Ishikawa (cell line): ENCODE results near the gene SH3YL1.

ENCODE experiments used
- CEBPB ChIP-seq: IDR thresholded peaks from 2 replicates; pipeline ENCODE4 v1.6.1; 2012
- CREB1 ChIP-seq: IDR thresholded peaks from 2 replicates; pipeline ENCODE4 v1.6.1; 2012; ENCODE audit warnings: low read depth
- EGR1 ChIP-seq: IDR thresholded peaks from 2 replicates; pipeline ENCODE4 v1.6.1; 2012
- EP300 ChIP-seq: IDR thresholded peaks from 2 replicates; pipeline ENCODE4 v1.6.1; 2012; ENCODE audit warnings: borderline replicate concordance
- FOXM1 ChIP-seq: IDR thresholded peaks from 2 replicates; pipeline ENCODE4 v1.6.1; 2012; ENCODE audit warnings: low read depth, borderline replicate concordance
- NFIC ChIP-seq: IDR thresholded peaks from 2 replicates; pipeline ENCODE4 v1.6.1; 2012
- RAD21 ChIP-seq: IDR thresholded peaks from 2 replicates; pipeline ENCODE4 v1.6.1; 2012; ENCODE audit warnings: low read depth
- TAF1 ChIP-seq: IDR thresholded peaks from 2 replicates; pipeline ENCODE4 v1.6.1; 2012; ENCODE audit warnings: low read depth, mild to moderate bottlenecking
- TCF12 ChIP-seq: IDR thresholded peaks from 2 replicates; pipeline ENCODE4 v1.6.1; 2012; ENCODE audit warnings: low read depth
- TEAD4 ChIP-seq: IDR thresholded peaks from 2 replicates; pipeline ENCODE4 v1.6.1; 2012
- YY1 ChIP-seq: IDR thresholded peaks from 2 replicates; pipeline ENCODE4 v1.6.1; 2012; ENCODE audit warnings: low read depth
- ZBTB7A ChIP-seq: IDR thresholded peaks from 2 replicates; pipeline ENCODE4 v1.6.1; 2012; ENCODE audit warnings: low read depth
- TF ChIP-seq, protein P1 (sequence below): IDR thresholded peaks from 2 replicates; pipeline ENCODE4 v1.6.1; 2012
- TF ChIP-seq, protein P2 (sequence below): IDR thresholded peaks from 2 replicates; pipeline ENCODE4 v1.6.1; 2012
- TF ChIP-seq, protein P3 (sequence below): IDR thresholded peaks from 2 replicates; pipeline ENCODE4 v1.6.1; 2012; ENCODE audit warnings: low read depth, mild to moderate bottlenecking

SH3YL1 gene

DNA sequence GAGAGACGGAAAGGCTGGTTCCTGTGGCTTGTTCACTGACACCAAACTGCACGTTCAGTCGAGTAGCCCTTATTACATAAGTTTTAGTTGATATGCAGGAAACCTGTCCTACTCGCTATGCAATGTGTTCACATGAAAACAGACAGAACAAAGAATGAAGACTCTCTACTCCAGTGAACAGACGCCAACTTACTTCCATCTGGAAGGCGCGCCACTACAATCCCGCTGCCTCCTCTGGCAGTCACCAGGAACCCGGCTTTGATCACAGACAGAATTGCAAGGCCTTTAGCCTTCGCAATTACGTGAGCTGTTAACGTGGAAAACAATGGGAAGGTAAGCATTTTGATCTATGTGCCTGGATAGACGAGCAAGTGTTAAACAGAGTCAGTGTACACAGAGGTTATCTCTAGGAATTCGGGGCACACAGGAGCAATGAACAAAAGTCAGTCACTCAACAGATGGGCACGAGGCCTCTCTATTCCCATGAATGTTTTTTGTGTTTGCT is 14.2 kb downstream of the SH3YL1 start:
- no peak for TF ChIP-seq CEBPB
- no peak for TF ChIP-seq EP300
- TF ChIP-seq FOXM1: no peak
- no peak for TF ChIP-seq CREB1
- no peak for TF ChIP-seq RAD21
- TF ChIP-seq, protein P1, sequence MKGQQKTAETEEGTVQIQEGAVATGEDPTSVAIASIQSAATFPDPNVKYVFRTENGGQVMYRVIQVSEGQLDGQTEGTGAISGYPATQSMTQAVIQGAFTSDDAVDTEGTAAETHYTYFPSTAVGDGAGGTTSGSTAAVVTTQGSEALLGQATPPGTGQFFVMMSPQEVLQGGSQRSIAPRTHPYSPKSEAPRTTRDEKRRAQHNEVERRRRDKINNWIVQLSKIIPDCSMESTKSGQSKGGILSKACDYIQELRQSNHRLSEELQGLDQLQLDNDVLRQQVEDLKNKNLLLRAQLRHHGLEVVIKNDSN: no peak
- no peak for TF ChIP-seq YY1
- TF ChIP-seq ZBTB7A: no peak
- TF ChIP-seq, protein P2, sequence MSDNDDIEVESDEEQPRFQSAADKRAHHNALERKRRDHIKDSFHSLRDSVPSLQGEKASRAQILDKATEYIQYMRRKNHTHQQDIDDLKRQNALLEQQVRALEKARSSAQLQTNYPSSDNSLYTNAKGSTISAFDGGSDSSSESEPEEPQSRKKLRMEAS: no peak
- no peak for TF ChIP-seq TAF1
- TF ChIP-seq, protein P3, sequence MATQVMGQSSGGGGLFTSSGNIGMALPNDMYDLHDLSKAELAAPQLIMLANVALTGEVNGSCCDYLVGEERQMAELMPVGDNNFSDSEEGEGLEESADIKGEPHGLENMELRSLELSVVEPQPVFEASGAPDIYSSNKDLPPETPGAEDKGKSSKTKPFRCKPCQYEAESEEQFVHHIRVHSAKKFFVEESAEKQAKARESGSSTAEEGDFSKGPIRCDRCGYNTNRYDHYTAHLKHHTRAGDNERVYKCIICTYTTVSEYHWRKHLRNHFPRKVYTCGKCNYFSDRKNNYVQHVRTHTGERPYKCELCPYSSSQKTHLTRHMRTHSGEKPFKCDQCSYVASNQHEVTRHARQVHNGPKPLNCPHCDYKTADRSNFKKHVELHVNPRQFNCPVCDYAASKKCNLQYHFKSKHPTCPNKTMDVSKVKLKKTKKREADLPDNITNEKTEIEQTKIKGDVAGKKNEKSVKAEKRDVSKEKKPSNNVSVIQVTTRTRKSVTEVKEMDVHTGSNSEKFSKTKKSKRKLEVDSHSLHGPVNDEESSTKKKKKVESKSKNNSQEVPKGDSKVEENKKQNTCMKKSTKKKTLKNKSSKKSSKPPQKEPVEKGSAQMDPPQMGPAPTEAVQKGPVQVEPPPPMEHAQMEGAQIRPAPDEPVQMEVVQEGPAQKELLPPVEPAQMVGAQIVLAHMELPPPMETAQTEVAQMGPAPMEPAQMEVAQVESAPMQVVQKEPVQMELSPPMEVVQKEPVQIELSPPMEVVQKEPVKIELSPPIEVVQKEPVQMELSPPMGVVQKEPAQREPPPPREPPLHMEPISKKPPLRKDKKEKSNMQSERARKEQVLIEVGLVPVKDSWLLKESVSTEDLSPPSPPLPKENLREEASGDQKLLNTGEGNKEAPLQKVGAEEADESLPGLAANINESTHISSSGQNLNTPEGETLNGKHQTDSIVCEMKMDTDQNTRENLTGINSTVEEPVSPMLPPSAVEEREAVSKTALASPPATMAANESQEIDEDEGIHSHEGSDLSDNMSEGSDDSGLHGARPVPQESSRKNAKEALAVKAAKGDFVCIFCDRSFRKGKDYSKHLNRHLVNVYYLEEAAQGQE: no peak
- no peak for TF ChIP-seq TCF12

- TF ChIP-seq, protein P3: no peak
- TF ChIP-seq RAD21 (no peak), TCF12 (no peak), EGR1 (no peak), CEBPB (no peak), FOXM1 (no peak), TEAD4 (no peak), YY1 (no peak), NFIC (no peak)
- TF ChIP-seq, protein P2: no peak
- TF ChIP-seq, protein P1: no peak
Observed at GRCh38 chr2:248724-249123, 15.1 kb downstream of the SH3YL1 start.

- TF ChIP-seq RAD21: peak; percentile 37; the same call in 1 of the 2 replicates
- TF ChIP-seq, protein P2: no peak
Observed at GRCh38 chr2:246489-247144, 17.2 kb downstream of the SH3YL1 start.

DNA sequence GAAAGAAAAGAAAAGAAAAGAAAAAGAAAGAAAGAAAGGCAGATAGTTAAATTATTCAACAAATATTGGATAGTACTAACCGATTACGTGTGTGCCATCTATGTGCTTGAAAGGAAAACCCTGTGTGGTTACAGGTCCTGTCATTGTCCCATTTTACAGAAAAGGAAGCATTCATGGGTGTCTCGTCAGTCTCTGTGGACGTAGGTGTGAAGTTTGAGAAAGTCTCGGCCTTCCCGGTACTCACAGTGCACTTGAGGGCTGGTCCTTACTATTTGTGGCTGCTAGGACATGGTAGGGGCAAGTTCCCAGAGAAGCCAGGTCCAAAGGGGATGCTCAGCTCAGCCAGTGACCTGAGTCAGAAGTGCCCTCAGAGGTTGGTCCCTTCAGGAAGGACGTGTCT is 19.3 kb downstream of the SH3YL1 start:
- TF ChIP-seq, protein P3: no peak
- TF ChIP-seq, protein P2: no peak
- TF ChIP-seq TAF1: no peak
- no peak for TF ChIP-seq YY1
